AG04449 (cell line): Measurements from ENCODE around the gene HTD2.

Source experiments
- CTCF ChIA-PET: fragments of 350-600 bp; formaldehyde crosslinking; extraction: SDS; loops from one replicate; lab custom pipeline; 2021; ENCODE audit warnings: antibody characterized with exemption; lab: Yijun Ruan, JAX
- POLR2A ChIA-PET: fragments of 400-600, 350-600 bp; formaldehyde crosslinking; extraction: SDS; loops from one replicate; lab custom pipeline; 2020; ENCODE audit warnings: antibody characterized with exemption, inconsistent platforms; lab: Yijun Ruan, JAX
- DNase-seq: peaks from one replicate; pipeline ENCODE4 v3.0.0-alpha.2; 2010; ENCODE audit warnings: low read depth, low spot score
- H3K4me3 ChIP-seq: 2 replicates; pipeline ENCODE4 v1.5.1; 2011; ENCODE audit warnings: low read depth, mild to moderate bottlenecking, control low read depth, low read length
- CTCF ChIP-seq: IDR thresholded peaks from one replicate; pipeline ENCODE4 v1.5.1; 2011; ENCODE audit warnings: mild to moderate bottlenecking, moderate library complexity, low read length, control low read depth, inconsistent platforms; ENCODE audit not compliant: insufficient read depth; ENCODE audit errors: missing control alignments

The HTD2 gene

GRCh38 chr3:58299075-58299474, 7.2 kb upstream of the HTD2 start:
- no peak for TF ChIP-seq CTCF
- CTCF ChIA-PET: interaction anchor here (0.6 to 19.9 kb wide), 24 partner anchors 7 to 363 kb away, joined by 3 to 1062 read pairs (median 5); partner anchors contain the start of genes HTD2 and RPP14
- no peak overlapping the region for H3K4me3 ChIP-seq
- POLR2A ChIA-PET: interaction anchor here (0.5 kb wide), 1 partner anchor 96 kb away, joined by 3 read pairs; no protein-coding TSS in a partner anchor
- DNase-seq: no peak

- H3K4me3 ChIP-seq: no peak overlapping the region
- peak; percentile 28 for TF ChIP-seq CTCF
- ChIA-PET POLR2A (no interaction called here), CTCF (interaction anchor here (0.8 to 19.9 kb wide), 36 partner anchors 8 to 337 kb away, joined by 3 to 1062 read pairs (median 4); partner anchors contain the start of gene ABHD6)
- DNase-seq: no peak
Measured at GRCh38 chr3:58299839-58300516, 6.3 kb upstream of the HTD2 start.

GRCh38 chr3:58307639-58308215, 1.4 kb downstream of the HTD2 start:
- peak; percentile 25 for TF ChIP-seq CTCF
- no peak for DNase-seq
- ChIA-PET POLR2A (no interaction called here), CTCF (interaction anchor here (0.8 to 19.9 kb wide), 42 partner anchors 7 to 389 kb away, joined by 3 to 1062 read pairs (median 9); partner anchors contain the start of genes ACOX2 and PXK)
- peak overlapping the region; percentile 84 for H3K4me3 ChIP-seq

- ChIA-PET CTCF (interaction anchor here (0.8 to 19.9 kb wide), 20 partner anchors 8 to 322 kb away, joined by 3 to 1062 read pairs (median 24); partner anchors contain the start of genes ACOX2 and PDHB), POLR2A (no interaction called here)
- DNase-seq: no peak
- no peak for TF ChIP-seq CTCF
- H3K4me3 ChIP-seq: no peak overlapping the region
Measured at GRCh38 chr3:58308728-58309127, 2.4 kb downstream of the HTD2 start.

GRCh38 chr3:58317811-58318210, 11.5 kb downstream of the HTD2 start:
- H3K4me3 ChIP-seq: no peak overlapping the region
- TF ChIP-seq CTCF: no peak
- CTCF ChIA-PET: interaction anchor here (0.9 to 12.9 kb wide), 9 partner anchors 10 to 313 kb away, joined by 3 to 156 read pairs (median 6); partner anchors contain the start of genes ACOX2, HTD2 and RPP14
- DNase-seq: no peak
- POLR2A ChIA-PET: no interaction called here

- ChIA-PET POLR2A (no interaction called here), CTCF (interaction anchor here (0.7 to 12.9 kb wide), 19 partner anchors 9 to 316 kb away, joined by 3 to 156 read pairs (median 4); partner anchors contain the start of genes ACOX2, HTD2 and RPP14)
- TF ChIP-seq CTCF: no peak
- no peak overlapping the region for H3K4me3 ChIP-seq
- DNase-seq: no peak
Measured at GRCh38 chr3:58321791-58322190, 15.5 kb downstream of the HTD2 start.
